Stimulated activated CD8-positive, alpha-beta memory T cell treated with anti-CD3 and anti-CD28 coated beads, Interleukin-15, amount 100 ng/mL, for 48 hours (primary cell): Measurements from ENCODE around the gene DAND5.
"Not testable (repeated sequence)": the region's sequence is repeated elsewhere in the genome, so short reads cannot be mapped to it uniquely, and the experiment has no call there.

Experiments used
- DNase-seq, 2 donors: peaks; one replicate each; pipeline ENCODE4 v3.0.0-alpha.2; 2020; ENCODE audit warnings: low read depth in 2 of 2

The DAND5 gene

GRCh38 chr19:12965017-12965811, 4.2 kb upstream of the DAND5 start:
- DNase-seq: peak; percentile 70 to 76

- DNase-seq: no peak
Observed at GRCh38 chr19:12965812-12966135, 3.6 kb upstream of the DAND5 start.

- no peak for DNase-seq
Observed at GRCh38 chr19:12967907-12968306, 1.5 kb upstream of the DAND5 start.

GRCh38 chr19:12970070-12970820, 869 bp downstream of the DAND5 start:
- no peak for DNase-seq

DNA sequence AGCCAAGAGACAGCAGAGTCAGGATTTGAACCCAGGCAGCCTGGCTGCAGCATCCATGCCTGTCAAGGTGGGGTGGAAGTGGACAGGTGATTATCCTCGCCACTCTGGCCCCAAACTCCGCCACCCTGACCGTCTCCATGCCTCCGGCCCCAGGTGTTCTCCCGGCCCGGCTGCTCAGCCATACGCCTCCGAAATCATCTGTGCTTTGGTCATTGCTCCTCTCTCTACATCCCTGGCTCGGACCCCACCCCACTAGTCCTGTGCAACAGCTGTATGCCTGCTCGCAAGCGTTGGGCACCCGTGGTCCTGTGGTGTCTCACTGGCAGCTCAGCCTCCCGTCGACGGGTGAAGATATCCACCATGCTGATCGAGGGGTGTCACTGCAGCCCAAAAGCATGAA, 3.9 kb downstream of the DAND5 start:
- DNase-seq: no peak

DNA sequence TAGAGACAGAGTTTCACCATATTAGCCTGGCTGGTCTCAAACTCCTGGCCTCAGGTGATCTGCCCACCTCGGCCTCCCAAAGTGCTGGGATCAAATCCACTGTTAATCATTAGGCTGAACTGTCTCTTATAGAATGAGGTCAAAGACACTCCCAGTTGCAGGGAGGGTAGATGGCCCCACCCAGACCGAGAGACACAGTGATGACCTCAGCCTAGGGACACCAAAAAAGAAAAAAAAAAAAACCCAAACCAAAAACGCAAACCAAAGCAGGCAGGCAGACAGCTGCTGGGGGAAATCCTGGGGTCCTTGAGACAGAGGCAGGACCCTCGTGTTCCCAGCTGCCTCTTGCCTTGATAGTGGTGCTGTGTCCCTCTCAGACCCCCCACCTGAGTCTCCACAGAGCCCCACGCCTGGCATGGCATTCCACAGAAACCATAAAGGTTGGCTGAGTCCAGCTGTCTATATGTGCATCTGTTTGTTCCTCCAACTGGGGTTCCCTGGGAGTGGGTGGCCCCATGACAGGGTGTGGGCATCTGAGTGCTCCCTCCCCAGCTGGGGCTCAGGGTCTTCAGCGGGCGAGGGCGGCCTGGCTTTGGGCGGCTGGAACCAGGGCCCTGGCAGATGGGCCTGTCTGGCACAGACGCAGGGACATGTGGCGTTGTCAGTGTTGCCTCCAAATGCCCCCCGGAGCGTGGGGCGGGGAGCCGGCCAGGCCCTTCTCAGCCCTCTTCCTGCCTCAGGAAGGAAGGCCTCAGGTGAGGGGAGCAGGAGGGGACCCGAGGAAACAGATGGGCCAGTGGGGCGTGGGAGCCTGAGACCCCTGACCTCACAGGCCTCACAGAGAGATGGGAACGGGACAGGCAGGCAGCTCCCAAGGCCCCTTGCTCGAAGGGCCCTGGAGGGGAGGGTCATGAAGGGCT, 5.2 kb downstream of the DAND5 start:
- no peak for DNase-seq

GRCh38 chr19:12975221-12975741, 5.9 kb downstream of the DAND5 start:
- no peak for DNase-seq

- DNase-seq: not testable (repeated sequence)
Observed at GRCh38 chr19:12976109-12976508, 6.7 kb downstream of the DAND5 start.

DNA sequence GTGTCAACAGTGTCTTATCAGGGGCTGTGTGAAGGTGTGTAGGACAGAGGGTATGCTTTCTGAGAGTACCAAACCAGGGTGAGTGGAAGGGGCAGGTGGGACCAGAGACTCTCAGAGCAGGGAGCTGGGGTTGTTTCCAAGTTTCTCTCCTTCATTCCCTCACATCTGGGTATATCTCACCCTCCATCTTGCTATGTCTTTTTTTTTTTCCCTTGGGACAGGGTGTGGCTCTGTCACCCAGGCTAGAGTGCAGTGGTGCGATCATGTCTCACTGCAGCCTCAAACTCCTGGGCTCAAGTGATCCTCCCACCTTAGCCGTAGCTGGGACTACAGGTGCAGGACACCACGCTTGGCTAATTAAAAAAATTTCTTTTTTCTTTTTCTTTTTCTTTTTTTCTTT, 10.6 kb downstream of the DAND5 start:
- DNase-seq: no peak

DNA sequence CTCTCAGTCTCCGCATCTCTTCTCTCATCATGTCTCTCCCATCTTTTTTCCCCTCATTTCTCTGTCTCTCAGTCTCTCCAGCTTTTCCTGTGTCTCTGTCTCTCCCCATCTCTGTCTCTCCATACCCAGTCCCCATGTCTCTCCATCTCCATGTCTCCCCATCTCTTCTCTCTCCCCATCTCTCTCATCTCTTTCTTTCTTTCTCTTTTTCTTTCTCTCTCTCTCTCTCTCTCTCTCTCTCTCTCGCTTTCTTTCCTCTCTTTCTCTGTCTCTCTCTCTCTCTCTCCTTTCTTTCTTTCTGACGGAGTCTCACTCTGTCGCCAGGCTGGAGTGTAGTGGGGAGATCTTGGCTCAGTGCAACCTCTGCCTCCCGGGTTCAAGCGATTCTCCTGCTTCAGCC, 13.3 kb downstream of the DAND5 start:
- DNase-seq: no peak

DNA sequence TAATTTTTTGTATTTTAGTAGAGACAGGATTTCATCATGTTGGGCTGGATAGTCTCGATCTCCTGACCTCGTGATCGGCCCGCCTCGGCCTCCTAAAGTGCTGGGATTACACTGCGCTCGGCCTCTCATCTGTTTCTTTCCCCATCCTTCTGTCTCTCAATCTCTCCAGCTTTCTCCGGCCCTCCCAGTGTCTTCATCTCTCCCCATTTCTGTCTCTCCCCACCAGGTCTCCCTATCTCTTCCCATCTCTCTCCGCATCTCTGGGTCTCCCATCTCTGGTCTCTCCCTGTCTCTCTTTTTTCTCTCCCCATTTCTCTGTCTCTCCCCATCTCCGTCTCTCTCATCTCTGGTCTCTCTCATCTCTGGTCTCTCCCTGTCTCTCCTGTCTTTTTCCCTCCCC, 13.7 kb downstream of the DAND5 start:
- no peak for DNase-seq

GRCh38 chr19:12983542-12984142, 14.3 kb downstream of the DAND5 start:
- DNase-seq: peak; percentile 57 to 69

DNA sequence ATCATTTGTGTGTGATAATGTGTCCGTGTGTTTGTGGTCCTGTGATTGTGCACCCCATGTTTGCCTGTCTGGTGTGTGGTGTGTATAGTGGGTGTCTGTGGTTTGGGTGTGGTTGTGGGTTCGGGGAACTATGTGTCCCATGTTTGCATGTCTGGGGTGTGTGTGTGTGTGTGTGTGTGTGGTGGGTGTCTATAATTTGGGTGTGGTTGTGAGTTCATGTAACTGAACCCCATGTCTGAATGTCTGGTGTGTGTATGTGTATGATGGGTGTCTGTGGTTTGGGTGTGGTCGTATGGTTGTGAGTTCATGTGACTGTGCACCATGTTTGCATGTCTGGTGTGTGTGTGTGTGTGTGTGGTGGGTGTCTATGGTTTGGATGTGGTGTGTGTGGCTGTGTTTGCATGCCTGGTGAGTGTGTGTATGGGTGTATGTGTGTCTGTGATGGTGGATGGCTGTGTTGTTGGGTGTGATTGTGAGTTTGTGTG, 14.8 kb downstream of the DAND5 start:
- no peak for DNase-seq

DNA sequence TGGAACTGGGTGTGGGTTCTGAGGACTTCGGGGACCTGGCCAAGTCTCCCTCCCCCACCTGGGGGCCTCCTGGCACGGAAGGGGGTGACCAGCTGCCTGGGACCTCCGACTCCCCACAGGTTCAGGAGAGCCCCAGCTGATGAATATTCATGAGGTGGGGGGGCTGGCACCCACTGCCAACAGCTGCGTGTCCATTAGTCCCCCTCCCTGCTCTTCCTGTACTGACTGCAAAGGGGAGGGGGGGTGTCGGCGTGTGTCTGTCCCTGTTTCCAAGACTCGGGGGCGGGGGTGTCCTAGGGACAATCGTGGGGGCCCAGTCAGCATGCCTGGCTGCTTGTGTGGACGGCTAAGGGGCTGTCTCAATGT, 15.3 kb downstream of the DAND5 start:
- DNase-seq: no peak

- no peak for DNase-seq
Observed at GRCh38 chr19:12985049-12985776, 15.8 kb downstream of the DAND5 start.

- no peak for DNase-seq
Observed at GRCh38 chr19:12986726-12987125, 17.4 kb downstream of the DAND5 start.

- DNase-seq: no peak
Observed at GRCh38 chr19:12987190-12987589, 17.8 kb downstream of the DAND5 start.

DNA sequence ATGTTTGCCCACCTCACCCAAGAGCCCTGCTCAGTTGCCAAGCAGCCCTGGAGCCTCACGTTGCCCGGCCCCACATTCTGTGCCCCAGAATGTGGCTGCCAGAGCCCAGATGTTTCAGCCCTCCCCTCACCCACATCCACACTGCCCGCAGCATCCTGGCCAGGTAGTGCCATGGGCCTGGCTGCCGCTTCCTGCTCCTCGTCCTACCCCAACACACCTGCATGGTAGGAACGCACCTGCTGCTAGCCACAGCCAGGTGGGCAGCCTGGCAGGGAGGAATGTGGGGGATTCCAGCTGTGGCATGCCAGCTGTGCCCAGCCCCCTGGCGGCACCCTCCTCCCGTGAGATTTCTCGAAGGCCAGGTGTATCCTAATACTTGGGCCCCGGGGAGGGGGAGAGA, 18.4 kb downstream of the DAND5 start:
- no peak for DNase-seq

- DNase-seq: no peak
Observed at GRCh38 chr19:12990431-12990830, 21.1 kb downstream of the DAND5 start.

GRCh38 chr19:12990853-12991252, 21.5 kb downstream of the DAND5 start:
- DNase-seq: no peak

DNA sequence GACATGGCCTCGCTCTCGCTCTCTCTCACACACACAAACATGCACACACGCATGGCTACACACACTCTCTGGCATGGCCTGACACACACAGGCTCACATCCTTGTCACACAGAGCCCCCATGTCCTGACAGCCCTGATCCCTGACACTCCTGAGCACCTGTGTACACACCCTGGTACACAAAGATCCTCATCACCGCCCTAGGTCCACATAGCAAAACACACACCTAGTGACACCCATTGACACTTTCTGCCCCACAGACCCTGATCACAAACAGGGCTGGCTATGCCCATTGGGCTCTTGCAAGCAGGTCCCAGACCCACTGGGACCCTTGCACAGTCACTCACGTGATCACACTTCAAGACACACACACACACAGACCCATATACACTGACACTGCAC, 21.9 kb downstream of the DAND5 start:
- no peak for DNase-seq
